CD4-positive, alpha-beta T cell treated with Interferon alpha-2 for 1 hour (primary cell): ENCODE data around the gene ERV3-1.
"Not testable (repeated sequence)": the region's sequence is repeated elsewhere in the genome, so short reads cannot be mapped to it uniquely, and the experiment has no call there.

Experiments
- DNase-seq, 2 donors: peaks; one replicate each; pipeline ENCODE4 v3.0.0-alpha.2; 2020 to 2022

ERV3-1 gene

GRCh38 chr7:65006094-65006992 lies at the start of gene ERV3-1:
TSS of gene ERV3-1 (minus strand) at chr7:65006687. CDS start at chr7:64993026, 13,661 bp downstream.
- peak; percentile 95 to 96 for DNase-seq

DNA sequence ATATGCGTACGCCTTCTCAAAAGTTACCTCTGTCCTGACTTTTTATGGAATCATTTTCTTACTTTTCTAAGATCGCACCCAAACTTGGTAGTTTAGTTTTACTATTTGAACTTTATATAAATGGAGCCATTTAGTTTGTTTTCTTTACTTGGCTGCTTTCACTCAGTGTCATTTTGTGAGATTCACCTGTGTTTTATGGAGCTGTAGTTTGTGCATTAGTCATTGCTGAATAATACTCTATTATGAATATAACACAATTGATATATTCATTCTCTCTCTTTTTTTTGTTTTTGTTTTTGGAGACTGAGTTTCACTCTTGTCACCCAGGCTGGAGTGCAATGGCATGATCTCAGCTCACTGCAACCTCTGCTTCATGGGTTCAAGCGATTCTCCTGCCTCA lies 49.3 kb upstream of the ERV3-1 start:
- not testable (repeated sequence) for DNase-seq

DNA sequence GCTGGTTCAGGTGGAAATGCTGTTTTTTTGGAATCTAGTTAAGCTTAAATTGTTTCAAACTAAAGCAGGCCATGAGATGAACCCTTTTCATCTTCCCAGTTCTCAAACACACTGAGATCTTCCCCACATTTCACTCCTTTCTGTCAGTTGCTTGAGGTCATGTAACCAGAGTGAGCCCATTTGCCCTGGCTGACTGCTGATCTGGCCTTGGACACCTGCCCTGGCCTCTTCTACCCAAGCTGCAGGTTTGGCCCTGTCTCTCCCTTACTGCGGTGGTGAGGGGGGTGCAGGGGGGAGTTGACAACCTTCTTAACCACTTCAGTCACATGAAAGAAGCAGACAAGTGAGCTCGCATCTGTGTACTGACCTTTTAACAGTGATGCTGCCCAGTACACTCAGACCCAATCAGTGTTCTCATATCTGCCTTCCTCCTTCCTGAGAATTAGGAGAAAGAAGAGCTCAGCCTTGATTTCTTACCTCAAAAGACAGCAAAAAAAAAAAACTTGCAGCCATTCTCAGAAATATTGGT lies 48.0 kb upstream of the ERV3-1 start:
- DNase-seq: not testable (repeated sequence)

DNA sequence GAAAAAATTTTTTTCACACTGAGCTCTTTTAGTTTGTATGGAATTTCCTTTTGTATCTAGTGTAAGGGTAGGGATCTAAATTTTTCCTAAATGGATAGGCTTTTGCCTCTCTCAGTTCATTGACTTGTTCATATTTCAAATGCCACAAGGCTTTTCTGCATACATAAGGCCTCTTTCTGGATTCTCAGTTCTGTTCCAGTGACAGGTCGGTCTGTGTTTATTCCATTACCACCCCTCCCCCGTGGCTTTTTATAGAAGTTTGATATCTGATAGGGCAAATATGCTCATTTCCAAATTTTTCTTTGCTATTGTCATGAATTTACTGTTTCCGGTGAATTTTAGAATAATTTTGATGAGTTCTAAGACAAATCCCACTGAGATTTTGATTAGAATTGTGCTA lies 45.2 kb upstream of the ERV3-1 start:
- DNase-seq: not testable (repeated sequence)

- not testable (repeated sequence) for DNase-seq
These were observed 44.7 kb upstream of the ERV3-1 start for GRCh38 chr7:65051139-65051538.

GRCh38 chr7:65046329-65046728 lies 39.8 kb upstream of the ERV3-1 start:
- DNase-seq: not testable (repeated sequence)

- not testable (repeated sequence) for DNase-seq
These were observed 39.1 kb upstream of the ERV3-1 start for GRCh38 chr7:65045589-65045988.

DNA sequence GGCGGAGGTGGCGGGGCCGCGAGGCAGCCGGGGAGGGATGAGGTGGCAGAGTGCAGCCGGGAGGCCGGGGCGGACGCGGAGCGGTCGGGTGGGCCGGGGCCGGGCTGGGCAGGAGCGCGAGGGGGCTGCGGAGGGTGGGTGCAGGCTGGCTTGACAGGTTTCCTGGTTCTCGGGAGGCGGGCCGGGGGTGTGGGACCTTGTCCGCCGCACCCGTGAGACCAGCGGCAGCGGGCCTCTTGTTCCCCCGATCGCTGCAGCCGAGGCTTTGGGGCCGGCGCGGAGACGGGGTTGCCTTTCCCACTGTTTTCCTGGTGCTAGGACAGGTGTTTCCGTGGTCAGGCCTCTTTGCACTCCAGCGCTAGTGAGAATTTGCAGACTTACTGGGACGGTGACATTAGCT lies 32.3 kb upstream of the ERV3-1 start:
- peak in 1 of 2 donors; percentile 17 for DNase-seq

DNA sequence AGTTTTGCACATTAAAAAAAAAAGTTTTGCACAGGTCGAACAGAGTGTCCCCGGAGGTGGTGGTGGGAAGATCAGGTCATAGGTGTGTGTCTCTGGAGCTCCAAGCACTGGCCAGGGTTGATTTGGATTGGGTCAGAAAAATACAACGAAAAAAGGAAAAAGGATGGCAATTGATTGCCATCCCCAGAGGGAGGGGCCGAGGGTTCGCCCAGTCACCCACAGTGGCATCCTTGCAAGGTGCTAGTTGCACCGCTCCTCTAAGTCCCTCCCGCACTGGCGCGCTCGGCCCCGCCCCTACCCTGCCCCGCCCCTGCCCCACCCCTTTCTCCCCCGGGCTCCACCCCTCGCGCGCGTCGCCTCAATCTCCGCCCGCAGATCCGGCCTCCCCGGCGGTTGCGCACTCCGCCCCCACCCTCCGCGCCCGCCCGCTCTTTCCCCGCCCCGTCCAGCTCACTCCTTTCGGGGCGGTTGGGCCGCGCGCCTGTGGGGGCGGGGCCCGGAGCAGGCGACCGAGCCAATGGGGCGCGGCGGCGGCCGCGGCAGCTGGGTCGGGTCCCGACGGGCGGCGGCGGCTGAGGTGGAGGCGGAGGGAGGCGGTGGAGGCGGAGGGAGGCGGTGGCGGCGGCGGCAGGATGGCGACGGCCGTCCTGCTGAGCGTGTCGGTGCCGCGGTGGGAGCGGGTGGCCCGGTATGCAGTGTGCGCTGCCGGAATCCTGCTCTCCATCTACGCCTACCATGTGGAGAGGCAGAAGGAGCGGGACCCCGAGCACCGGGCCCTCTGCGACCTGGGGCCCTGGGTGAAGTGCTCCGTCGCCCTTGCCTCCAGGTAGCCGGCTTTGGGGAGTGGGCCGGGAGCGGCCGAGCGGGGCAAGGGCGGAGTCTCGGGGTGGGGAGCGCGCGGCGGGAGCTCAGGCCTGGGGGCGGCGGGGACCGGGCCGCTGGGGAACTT lies 31.5 kb upstream of the ERV3-1 start:
- DNase-seq: peak; percentile 95 to 96

DNA sequence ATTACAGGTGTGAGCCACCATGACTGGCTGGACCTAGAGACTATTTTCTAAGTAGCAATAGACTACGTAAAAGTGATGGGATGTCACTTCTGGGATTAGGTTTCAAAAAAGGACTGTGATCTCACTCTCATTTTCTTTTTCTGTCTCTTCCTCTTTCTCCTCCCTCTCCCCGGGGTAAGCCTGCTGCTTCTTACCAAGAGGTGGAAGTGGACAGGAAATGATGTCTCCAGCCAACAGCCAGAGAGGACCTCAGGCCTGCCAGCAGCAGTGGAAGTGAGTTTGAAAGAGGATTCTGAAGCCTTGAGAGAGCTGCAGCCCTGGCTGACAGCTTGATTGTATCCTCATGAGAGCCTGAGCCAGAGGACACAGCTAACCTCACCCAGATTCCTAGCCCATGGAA lies 30.0 kb upstream of the ERV3-1 start:
- peak; percentile 4 to 51 for DNase-seq

- not testable (repeated sequence) for DNase-seq
These were observed 29.0 kb upstream of the ERV3-1 start for GRCh38 chr7:65035469-65035868.

DNA sequence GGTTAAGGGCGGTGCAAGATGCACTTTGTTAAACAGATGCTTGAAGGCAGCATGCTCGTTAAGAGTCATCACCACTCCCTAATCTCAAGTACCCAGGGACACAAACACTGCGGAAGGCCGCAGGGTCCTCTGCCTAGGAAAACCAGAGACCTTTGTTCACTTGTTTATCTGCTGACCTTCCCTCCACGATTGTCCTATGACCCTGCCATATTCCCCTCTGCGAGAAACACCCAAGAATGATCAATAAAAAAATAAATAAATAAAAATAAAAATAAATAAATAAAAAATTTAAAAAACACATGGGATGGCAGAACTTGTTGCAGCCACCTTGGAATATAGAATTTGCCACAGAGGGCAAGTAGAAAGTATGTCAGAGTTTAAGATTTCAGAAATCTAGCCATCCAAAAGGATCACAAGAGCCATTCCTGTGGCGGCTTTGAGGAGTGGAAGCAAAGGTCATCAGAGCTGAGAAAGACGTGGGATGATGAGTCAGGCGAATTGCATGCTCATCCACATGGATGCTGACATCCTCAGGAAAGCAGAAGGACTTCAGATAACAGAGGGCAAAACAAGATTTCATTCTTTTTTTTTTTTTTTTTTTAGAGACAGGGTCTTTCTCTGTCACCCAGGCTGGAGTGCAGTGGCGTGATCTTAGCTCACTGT lies 27.8 kb upstream of the ERV3-1 start:
- DNase-seq: not testable (repeated sequence)

- not testable (repeated sequence) for DNase-seq
These were observed 26.9 kb upstream of the ERV3-1 start for GRCh38 chr7:65033391-65033790.

DNA sequence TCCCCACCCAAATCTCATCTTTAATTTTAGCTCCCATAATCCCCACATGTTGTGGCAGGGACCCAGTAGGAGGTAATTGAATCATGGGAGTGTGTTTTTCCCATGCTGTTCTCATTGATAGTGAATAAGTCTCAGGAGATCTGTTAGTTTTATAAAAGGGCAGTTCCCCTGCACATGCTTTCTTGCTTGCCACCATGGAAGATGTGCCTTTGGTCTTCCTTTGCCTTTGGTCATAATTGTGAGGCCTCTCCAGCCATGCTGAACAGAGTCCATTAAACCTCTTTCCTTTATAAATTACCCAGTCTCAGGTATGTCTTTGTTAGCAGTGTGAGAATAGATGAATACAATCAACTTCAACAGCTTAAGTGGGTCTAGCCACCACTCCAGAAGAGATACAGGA lies 18.5 kb upstream of the ERV3-1 start:
- DNase-seq: not testable (repeated sequence)

GRCh38 chr7:65020978-65021377 lies 14.5 kb upstream of the ERV3-1 start:
- not testable (repeated sequence) for DNase-seq

DNA sequence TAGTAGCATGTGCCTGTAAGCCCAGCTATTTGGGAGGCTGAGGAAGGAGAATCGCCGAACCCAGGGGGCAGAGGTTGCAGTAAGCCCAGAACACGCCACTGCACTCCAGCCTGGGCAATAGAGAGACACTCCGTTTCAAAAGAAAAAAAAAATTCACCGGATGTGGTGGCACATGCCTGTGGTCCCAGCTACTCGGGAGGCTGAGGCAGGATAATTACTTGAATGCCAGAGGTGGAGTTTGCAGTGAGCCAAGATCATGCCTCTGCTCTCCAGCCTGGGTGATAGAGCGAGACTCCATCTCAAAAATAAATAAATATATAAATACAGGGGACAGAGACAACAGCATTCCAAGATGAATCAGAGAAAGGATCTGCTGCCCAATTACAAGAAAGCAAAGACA lies 3.4 kb upstream of the ERV3-1 start:
- DNase-seq: not testable (repeated sequence)

DNA sequence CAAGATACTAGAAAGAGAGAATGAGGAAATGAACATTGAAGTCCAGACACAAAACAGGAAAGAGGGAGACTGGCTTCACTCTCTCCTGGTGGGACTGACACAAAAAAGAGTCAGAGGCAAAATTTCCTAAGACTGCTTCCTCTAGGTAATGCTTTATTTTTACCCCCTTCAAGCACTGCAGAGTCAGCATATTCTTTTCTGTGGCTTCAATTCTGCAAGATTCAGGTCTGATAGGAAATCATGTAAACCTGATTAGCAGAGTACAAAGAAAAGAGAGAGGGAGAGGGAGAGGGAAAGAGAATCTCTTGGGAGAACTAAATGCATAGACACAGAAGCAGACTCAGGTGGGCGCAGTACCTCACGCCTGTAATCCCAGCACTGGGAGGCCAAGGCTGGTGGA lies 2.9 kb upstream of the ERV3-1 start:
- DNase-seq: not testable (repeated sequence)

GRCh38 chr7:65007036-65007435 lies 549 bp upstream of the ERV3-1 start:
- DNase-seq: peak in 1 of 2 donors; percentile 29

DNA sequence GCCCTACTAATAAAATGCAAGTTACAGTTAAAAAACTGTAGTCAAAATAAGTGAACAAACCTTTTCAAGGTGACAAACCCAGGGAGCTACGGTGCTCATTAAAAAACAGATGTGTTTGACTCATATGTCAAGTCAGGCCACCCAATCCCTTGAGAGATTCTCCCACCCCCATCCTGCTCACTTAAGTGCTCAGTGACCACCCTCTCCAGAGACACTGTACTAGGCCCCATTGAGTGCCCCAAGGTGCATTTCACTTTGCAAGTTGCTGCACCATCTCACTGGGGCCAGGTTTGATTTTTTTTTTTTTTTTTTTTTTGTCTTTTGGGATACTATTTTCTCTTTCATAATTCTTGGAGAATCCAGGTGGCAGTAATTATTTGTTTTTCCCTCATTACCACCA lies 1.9 kb downstream of the ERV3-1 start:
- DNase-seq: no peak

- DNase-seq: no peak
These were observed 3.4 kb downstream of the ERV3-1 start for GRCh38 chr7:65002972-65003585.

- DNase-seq: no peak
These were observed 5.1 kb downstream of the ERV3-1 start for GRCh38 chr7:65001291-65001814.
